LNCAP (cell line): ENCODE measurements around the gene RAPGEF1.

Source experiments
- CTCF ChIP-seq: fragments of 450-650 bp; IDR thresholded peaks from 2 replicates; pipeline ENCODE4 v1.5.1; 2017; ENCODE audit warnings: mild to moderate bottlenecking

Gene RAPGEF1

GRCh38 chr9:131579789-131580211 is 160.1 kb downstream of the RAPGEF1 start:
- TF ChIP-seq CTCF, result no peak

GRCh38 chr9:131578731-131579504 is 161.0 kb downstream of the RAPGEF1 start:
- TF ChIP-seq CTCF, result no peak

- no peak for TF ChIP-seq CTCF
Measured at GRCh38 chr9:131578021-131578420, 161.9 kb downstream of the RAPGEF1 start.

DNA sequence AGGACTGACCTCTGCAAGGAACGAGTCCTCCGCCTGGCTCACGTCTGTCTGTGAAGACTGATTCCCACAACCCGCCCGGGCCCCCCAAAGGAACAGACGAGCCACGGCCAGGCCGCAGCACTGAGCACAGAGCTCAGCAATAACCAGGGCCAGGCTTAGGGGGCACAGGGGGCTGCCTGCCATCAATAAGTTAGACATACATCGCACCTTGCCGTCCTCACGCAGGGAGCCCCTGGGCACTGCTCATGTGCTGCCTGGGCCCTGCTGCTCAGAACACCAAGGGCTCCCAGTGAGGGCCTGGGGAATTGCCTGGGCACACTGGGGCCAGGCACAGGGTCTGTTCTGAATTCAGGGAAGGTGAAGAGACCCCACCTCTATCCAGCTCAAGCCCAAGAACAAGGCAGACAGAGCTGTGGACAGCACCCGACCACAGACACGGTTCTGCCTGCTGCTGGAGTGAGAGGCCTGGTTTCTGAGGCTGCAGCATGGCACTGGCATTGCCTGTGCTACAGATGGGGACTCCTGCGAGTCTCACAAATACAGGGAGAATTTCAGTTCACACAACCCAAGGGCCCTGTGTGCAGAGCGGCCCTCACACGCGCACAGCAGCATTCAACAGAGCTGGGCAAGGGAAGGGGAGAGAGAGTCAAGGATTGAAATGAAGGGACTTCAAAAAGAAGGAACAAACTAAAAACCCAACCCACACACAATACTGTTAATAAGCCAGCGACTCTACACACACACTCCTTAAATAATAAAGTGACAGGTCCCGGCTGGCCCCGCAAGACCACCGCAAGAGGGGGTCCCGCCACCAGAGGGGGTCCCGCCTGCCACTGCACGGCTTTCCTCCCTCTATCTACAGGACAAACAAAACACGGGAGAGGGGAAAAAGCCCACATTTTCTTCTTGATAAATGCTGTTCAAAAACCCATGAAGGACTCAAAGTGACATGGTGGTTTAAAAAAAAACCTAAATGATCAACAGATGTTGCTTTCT is 162.6 kb downstream of the RAPGEF1 start:
- TF ChIP-seq CTCF, result no peak

GRCh38 chr9:131575946-131576853 is 163.7 kb downstream of the RAPGEF1 start:
- no peak for TF ChIP-seq CTCF

- TF ChIP-seq CTCF, result no peak
Measured at GRCh38 chr9:131574730-131575640, 164.9 kb downstream of the RAPGEF1 start.
